Measurements from ENCODE around the gene RXFP1.

RXFP1 gene

DNA sequence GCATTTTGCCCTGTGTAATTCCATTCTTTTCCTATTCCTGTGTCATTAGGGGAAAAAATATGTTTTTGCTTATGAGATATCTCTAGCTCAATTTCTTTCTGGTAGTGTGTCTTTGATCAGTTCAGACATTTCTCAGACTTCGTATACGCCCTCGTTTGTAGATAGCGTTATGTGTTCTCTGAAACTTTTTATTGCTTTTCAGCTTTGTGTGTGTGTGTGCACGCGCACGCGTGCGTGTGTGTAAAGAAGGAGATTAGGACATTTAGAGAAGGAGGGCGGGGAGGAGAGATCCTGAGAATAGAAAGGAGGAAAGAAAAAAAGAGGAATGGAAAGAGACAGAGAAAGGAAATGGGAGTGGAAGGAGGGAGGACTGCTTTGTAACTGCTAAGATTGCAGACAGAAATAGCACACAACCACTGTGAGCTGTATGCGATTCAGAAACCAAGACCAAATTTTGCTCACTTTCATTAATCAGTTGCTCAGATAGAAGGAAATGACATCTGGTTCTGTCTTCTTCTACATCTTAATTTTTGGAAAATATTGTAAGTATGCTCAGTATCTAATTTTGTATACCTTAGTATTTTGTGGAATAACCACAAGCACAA, at the start of gene RXFP1:
Gene RXFP1 (plus strand): TSS at position 399 of the 605 bp plus-strand sequence. CDS start 95 bp downstream, at position 494.
- no peak for DNase-seq (ENCODE audit: low read depth in 3 of 3, low spot score in 1 of 3)

- DNase-seq (ENCODE audit: low read depth in 3 of 3, low spot score in 1 of 3): no peak
Observed at GRCh38 chr4:158481811-158482210, 39.9 kb upstream of the RXFP1 start.

DNA sequence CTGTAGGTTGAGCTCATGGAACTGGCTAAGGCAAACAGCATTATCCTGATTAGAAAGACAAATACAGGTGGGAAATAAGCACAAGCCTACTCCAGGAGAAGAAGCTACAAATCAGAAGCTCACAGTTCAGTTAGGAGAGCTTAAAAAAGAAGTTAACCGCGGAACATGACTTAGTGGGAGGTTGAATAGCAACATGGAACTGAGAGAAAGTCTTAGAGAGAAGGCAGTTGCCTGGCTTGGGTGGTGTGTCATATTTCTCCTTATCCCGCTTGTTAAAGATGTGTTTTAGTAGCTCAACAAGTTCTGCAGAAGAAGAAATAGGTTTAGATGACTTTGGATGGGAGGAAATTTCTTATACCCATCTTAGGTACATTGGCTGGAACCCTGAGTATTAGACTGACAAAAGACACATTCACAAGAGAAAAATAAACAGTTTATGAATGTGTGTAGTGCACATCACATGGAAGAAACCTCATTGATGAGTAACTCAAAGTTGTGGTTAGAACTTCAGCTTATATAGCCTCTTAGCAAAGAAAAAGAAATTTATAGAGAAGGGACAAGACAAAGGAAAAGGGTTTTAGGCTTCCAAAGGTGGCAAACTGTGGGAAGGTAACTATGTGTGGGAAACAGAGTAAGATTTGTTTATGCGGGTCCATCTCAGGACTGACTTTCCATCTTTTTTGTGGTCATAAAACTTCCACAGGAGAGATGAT, 37.4 kb upstream of the RXFP1 start:
- DNase-seq (ENCODE audit: low read depth in 3 of 3, low spot score in 1 of 3): no peak

DNA sequence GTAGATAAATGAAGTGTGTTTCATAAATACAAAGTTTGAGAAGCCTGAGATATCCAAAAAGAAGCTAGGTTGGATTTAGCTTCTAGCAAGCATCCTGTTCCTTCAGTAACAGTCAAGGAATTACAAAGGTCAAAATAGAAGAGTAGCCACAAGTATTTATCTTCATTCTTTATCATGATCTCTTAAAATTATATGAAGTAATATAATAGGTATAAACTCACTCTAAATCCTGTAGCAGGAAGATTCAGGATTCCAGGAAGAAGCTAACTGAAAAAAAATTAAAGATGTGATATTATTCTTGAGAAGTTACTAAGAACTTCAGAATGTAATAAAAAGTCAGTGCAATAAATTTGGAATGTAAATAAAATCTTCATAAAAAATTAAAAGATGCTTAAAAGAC, 31.1 kb upstream of the RXFP1 start:
- DNase-seq (ENCODE audit: low read depth in 3 of 3, low spot score in 1 of 3): no peak

DNA sequence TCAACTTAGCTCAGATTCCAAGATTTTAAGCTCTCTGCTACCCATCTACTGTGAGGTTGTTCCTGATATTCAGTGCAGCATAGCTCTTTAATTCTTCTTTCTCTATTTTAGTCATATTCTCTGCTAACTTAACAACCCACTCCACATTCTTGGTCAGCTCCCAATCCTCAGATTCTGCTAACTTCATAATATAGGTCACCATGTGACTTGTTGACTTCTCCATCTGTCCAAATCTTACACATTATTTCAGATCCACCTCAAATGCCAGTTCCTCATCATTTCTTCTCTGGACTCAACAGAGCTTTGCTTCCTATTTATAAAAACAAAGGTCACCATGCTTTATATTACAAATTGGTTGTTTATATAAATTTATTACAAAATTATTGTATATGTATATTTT, 29.3 kb upstream of the RXFP1 start:
- DNase-seq (ENCODE audit: low read depth in 3 of 3, low spot score in 1 of 3): no peak

- DNase-seq (ENCODE audit: low read depth in 3 of 3, low spot score in 1 of 3): peak in 1 of 3 donors; percentile 0
Observed at GRCh38 chr4:158496030-158496741, 25.5 kb upstream of the RXFP1 start.

DNA sequence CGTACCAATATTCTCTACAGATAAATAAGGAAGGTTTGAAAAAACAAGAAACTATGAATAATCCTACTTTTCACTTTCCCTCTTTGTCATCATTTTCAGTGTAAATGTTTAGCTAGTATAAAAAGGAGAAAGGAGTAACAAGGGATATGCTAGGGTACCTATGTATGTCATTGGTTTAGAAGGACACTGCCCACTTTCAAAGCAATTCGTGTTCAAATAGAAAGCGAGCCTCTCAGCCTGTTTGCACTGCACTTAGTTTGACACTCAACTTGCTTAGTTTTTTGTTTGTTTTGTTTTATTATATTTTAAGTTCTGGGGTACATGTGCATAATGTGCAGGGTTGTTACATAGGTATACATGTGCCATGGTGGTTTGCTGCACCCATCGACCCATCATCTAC, 21.6 kb upstream of the RXFP1 start:
- no peak for DNase-seq (ENCODE audit: low read depth in 3 of 3, low spot score in 1 of 3)

DNA sequence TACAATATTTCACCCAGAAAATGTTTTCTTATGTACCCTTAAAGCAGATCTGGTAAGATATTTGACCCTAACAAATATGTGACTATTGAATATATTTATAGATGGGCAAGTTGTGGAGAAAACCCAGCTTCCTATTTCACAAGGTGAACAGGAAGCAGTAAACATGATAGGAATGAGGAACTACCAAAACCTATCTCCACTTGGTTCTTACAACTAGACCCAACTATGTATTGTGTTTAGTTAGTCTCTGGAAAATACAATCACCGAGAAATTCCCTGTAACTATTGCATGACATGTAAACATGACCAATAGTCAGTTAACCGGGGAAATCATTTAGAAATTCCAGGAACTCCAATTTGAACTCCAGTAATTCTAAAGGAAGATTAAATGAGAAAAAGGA, 8.4 kb upstream of the RXFP1 start:
- DNase-seq (ENCODE audit: low read depth in 3 of 3, low spot score in 1 of 3): no peak

DNA sequence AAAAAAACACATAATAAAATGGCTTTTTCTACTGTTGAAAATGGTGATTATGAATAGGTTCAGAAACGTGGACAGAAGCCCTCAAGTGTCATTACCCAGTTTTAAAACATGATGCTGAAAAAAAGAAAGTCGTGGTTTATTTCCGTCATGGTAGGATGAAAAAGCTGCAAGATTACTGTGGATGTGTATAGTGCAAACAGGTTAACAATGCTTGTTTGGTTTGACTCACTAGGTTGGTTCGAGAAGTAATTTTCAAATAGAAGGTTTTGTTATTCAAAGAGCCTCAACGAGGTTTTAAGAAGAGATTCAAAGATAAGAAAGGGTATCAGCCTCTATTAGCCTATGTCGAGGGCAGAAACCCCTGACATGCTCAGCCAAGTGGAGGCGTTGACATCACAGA, 2.5 kb upstream of the RXFP1 start:
- DNase-seq (ENCODE audit: low read depth in 3 of 3, low spot score in 1 of 3): no peak

DNA sequence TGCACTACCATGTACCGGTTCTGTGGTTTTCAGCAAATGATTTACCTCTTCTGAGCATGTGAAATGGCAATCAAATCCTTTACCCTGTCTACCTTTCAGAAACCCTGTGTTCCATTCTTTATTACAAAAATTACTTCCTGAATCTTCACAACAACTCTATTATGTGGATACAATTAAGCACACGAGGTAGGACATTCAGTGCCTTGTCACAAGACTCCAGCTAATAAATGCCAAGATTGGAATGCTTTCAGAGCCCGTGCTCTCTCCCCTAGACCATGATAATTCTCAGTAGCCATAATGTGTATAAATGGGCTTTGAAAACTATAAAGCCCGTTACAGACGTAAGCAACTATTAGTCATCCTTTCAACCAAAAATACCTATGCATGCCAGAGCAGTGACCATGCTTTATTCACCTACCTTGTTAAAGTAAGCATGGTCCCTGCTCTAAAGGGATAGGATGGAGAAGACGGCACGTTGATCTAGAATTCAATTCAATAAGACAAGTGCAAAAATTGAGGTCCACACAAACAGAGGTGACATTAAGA, 2.4 kb downstream of the RXFP1 start:
- DNase-seq (ENCODE audit: low read depth in 3 of 3, low spot score in 1 of 3): no peak

DNA sequence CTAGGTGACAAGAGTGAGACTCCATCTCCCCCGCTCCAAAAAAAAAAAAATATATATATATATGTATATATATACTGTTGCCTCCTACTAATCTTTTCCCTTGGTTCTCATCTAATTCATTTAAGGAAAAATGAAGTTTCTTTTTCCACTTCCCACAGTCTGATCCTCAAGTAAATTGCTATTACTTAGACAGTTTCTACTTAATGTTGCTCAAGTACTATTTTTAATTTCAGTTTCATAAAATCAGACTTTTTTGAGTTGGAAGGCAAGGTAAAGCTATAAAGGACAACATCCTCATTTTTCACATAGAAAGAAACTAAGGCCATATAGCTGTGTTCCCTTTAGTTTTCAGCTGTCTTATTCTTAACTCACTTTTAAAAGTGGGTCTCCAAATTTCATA, 5.8 kb downstream of the RXFP1 start:
- no peak for DNase-seq (ENCODE audit: low read depth in 3 of 3, low spot score in 1 of 3)

DNA sequence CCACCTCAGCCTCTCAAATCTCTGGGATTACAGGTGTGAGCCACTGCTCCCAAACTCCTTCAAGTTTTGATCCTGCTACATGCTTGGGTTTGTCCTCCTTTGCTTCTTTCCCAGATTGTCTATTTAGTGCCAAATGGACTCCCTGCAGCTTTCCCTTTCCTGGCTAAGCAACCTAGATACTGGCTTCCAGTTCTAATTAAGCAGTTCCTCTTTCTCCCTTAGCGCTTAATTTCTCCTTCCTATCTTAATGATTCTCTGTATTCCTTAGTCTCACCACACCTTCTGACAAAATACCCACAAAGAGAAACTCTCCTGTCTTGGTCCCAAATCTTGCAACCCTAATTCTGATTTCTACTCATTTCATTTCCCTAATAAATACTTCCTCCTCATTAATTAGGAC, 7.8 kb downstream of the RXFP1 start:
- no peak for DNase-seq (ENCODE audit: low read depth in 3 of 3, low spot score in 1 of 3)

- DNase-seq (ENCODE audit: low read depth in 3 of 3, low spot score in 1 of 3): no peak
Observed at GRCh38 chr4:158530381-158530780, 8.7 kb downstream of the RXFP1 start.

DNA sequence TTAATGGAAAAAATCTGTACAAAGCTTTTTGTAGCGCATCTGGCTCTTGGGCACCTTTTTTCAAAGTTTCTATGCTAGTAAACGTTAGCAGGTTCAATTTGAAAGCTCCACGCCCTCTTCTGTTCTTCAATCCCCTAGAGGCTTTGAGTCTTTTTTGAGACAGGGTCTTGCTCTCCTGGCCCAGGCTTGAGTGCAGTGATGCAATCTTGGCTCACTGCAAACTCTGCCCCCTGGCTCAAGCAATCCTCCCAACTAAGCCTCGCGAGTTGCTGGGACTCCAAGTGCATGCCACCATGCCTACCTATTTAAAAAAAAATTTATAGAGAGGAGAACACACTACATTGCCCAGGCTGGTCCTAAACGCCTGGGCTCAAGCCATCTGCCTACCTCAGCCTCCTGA, 9.2 kb downstream of the RXFP1 start:
- DNase-seq (ENCODE audit: low read depth in 3 of 3, low spot score in 1 of 3): no peak

GRCh38 chr4:158532556-158533231, 11.0 kb downstream of the RXFP1 start:
- DNase-seq (ENCODE audit: low read depth in 3 of 3, low spot score in 1 of 3): no peak

DNA sequence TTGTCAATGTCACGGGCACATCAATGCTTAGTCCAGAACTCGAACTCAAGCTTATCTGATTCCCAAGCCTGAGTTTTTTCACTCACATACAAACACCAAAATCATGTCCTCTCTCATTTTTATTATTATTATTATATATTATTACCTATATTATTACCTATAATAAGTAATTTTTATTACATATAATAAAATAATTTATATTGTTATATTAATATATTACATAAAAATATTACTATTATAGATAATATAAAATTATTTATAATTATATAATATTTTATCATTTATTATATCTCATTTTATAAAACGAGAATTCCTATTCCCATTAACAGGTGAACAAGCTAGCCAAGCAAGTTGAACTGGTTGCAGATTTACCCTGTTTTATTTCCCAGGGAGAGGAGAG, 13.0 kb downstream of the RXFP1 start:
- no peak for DNase-seq (ENCODE audit: low read depth in 3 of 3, low spot score in 1 of 3)

GRCh38 chr4:158535130-158535614, 13.5 kb downstream of the RXFP1 start:
- DNase-seq (ENCODE audit: low read depth in 3 of 3, low spot score in 1 of 3): no peak

DNA sequence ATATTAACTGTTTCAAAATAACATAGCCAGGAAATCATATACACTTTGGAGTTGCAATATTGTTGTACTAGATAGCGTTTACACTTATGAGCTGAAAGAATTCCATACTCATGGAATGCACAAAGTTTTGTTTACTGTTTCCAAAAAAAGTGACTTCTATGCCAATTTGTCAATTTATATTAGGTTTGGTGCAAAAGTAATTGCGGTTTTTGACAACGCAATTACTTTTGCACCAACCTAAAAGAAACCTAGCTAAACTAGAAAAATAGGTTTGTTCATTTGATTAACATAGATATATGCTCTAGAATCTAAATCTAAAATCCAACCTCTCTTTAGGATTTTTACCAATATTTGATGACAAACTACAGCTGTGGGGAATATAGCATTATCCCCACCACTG, 15.2 kb downstream of the RXFP1 start:
- no peak for DNase-seq (ENCODE audit: low read depth in 3 of 3, low spot score in 1 of 3)

- DNase-seq (ENCODE audit: low read depth in 3 of 3, low spot score in 1 of 3): no peak
Observed at GRCh38 chr4:158538176-158538575, 16.5 kb downstream of the RXFP1 start.

- DNase-seq (ENCODE audit: low read depth in 3 of 3, low spot score in 1 of 3): no peak
Observed at GRCh38 chr4:158538911-158539310, 17.2 kb downstream of the RXFP1 start.

GRCh38 chr4:158540125-158540907, 18.6 kb downstream of the RXFP1 start:
- no peak for DNase-seq (ENCODE audit: low read depth in 3 of 3, low spot score in 1 of 3)
